Fibroblast of lung (primary cell): ENCODE results near the gene GPN3. TPM values are rescaled to one million over a fixed set of nuclear protein-coding genes. Genes with fewer than 3 reads are reported as not detected.
"Not testable (repeated sequence)": the region's sequence is repeated elsewhere in the genome, so short reads cannot be mapped to it uniquely, and the experiment has no call there.

ENCODE experiments used
- DNase-seq, 2 donors: peaks; one replicate each; pipeline versions ENCODE4 v3.0.0 to v3.0.0-alpha.2; 2010; ENCODE audit warnings: low read depth in 2 of 2
- H2AFZ ChIP-seq: 2 replicates; pipeline ENCODE4 v1.5.1; 2012; ENCODE audit warnings: low read length, control low read depth, inconsistent platforms
- H3K27ac ChIP-seq: 2 replicates; pipeline ENCODE4 v1.5.1; 2011; ENCODE audit warnings: low read length, control low read depth; ENCODE audit not compliant: insufficient read depth
- H3K27me3 ChIP-seq: 2 replicates; pipeline ENCODE4 v1.5.1; 2011; ENCODE audit warnings: mild to moderate bottlenecking, low read length; ENCODE audit not compliant: control insufficient read depth, insufficient read depth
- H3K36me3 ChIP-seq: 2 replicates; pipeline ENCODE4 v1.5.1; 2011; ENCODE audit warnings: low read length; ENCODE audit not compliant: control insufficient read depth, insufficient read depth
- H3K4me1 ChIP-seq: 2 replicates; pipeline ENCODE4 v1.5.1; 2011; ENCODE audit warnings: low read length; ENCODE audit not compliant: control insufficient read depth, insufficient read depth; ENCODE audit errors: extremely low read depth
- H3K4me2 ChIP-seq: 2 replicates; pipeline ENCODE4 v1.5.1; 2011; ENCODE audit warnings: low read length, control low read depth; ENCODE audit not compliant: insufficient read depth; ENCODE audit errors: extremely low read depth
- H3K4me3 ChIP-seq, 4 experiments: fragments of 200-600 bp in 1 of 4; sonication (generic) in 1 of 4; replicated peaks in 1 of 4; 2 replicates each; pipeline ENCODE4 v1.5.1; 2011 to 2016; ENCODE audit warnings: low read length in 4 of 4, low read depth in 3 of 4, mild to moderate bottlenecking in 3 of 4, control low read depth in 2 of 4, inconsistent platforms in 1 of 4, mixed read lengths in 1 of 4; ENCODE audit not compliant: insufficient read depth in 1 of 4; ENCODE audit errors: control extremely low read depth in 1 of 4
- H3K79me2 ChIP-seq: 2 replicates; pipeline ENCODE4 v1.5.1; 2012; ENCODE audit warnings: mild to moderate bottlenecking, low read length, inconsistent platforms; ENCODE audit not compliant: control insufficient read depth, insufficient read depth
- H3K9ac ChIP-seq: 2 replicates; pipeline ENCODE4 v1.5.1; 2011; ENCODE audit warnings: mild to moderate bottlenecking, low read length, control low read depth; ENCODE audit not compliant: insufficient read depth
- H3K9me3 ChIP-seq: 2 replicates; pipeline ENCODE4 v1.5.1; 2012; ENCODE audit warnings: low read depth, low read length; ENCODE audit not compliant: control insufficient read depth, insufficient read depth
- H4K20me1 ChIP-seq: 2 replicates; pipeline ENCODE4 v1.5.1; 2011; ENCODE audit warnings: low read length; ENCODE audit not compliant: control insufficient read depth, insufficient read depth; ENCODE audit errors: extremely low read depth
- EZH2 ChIP-seq: IDR thresholded peaks from 2 replicates; pipeline ENCODE4 v1.5.1; 2012; ENCODE audit warnings: low read length, control low read depth, mild to moderate bottlenecking; ENCODE audit errors: missing control alignments
- polyA plus RNA-seq, 2 donors: library from polyadenylated mRNA; depleted of rRNA in 1 of 2; stranded (reverse) in 1 of 2; unstranded in 1 of 2; fragments of >200 nt; gene quantifications; 2 replicates each; pipeline ENCODE4 v1.2.1, GENCODE V29; 2011 to 2012; ENCODE audit warnings: missing spikeins in 1 of 2
- total RNA-seq: library from RNA; depleted of rRNA; stranded (reverse); fragments of >200 nt; gene quantifications from 2 replicates; pipeline ENCODE4 v1.2.1, GENCODE V29; 2014
- TF ChIP-seq, protein P1 (sequence below), 2 donors: IDR thresholded peaks in 1 of 2; conservative IDR thresholded peaks in 1 of 2; 1 replicate in 1 of 2; 2 replicates in 1 of 2; pipeline ENCODE4 v1.5.1; 2011 to 2012; ENCODE audit warnings: low read length in 2 of 2, control low read depth in 1 of 2, inconsistent platforms in 1 of 2, low read depth in 1 of 2, mild to moderate bottlenecking in 1 of 2

GPN3 gene
- total and polyA plus RNA-seq, 2 donors (not counting 1 experiment from before 2014, with no cell fraction given) = 8.9 to 29.7 TPM

- H3K36me3 ChIP-seq, H3K79me2 ChIP-seq, H2AFZ ChIP-seq, H3K4me2 ChIP-seq, H3K4me1 ChIP-seq, H4K20me1 ChIP-seq, H3K27me3 ChIP-seq, H3K4me3 ChIP-seq, H3K27ac ChIP-seq, H3K9me3 ChIP-seq, H3K9ac ChIP-seq: not testable (repeated sequence)
- DNase-seq = peak in 1 of 2 donors; percentile 55
These were observed 58.0 kb downstream of the GPN3 start for GRCh38 chr12:110410086-110410485.

DNA sequence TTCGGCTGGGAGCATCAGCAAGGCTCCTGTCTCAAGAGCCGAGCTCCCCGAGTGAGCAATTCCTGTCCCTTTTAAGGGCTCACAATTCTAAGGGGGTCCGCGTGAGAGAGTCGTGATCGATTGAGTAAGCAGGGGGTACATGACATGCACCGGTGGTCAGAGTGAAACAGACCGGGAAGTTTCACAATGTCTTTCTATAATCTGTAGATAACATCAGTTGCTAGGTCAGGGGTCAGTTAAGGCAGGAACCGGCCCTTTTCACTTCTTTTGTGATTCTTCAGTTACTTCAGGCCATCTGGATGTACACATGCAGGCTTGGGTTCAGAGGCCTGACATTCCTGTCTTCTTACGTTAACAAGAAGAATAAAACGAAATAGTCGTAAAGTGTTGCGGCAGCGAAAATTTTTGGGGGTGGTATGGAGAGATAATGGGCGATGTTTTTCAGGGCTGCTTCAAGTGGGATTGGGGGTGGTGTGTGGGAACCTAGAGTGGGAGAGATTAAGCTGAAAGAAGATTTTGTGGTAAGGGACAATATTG, 62.9 kb downstream of the GPN3 start:
- not testable (repeated sequence) for H3K4me3 ChIP-seq, H3K27ac ChIP-seq, H3K36me3 ChIP-seq, H3K4me1 ChIP-seq, H3K27me3 ChIP-seq, DNase-seq, H4K20me1 ChIP-seq, H3K9me3 ChIP-seq, H3K4me2 ChIP-seq, H2AFZ ChIP-seq, H3K9ac ChIP-seq
- H3K79me2 ChIP-seq = peaks cover 32% of the 10 kb centered on the region

GRCh38 chr12:110403976-110404682, 63.9 kb downstream of the GPN3 start:
- peak overlapping the region; percentile 81 to 100 (median 94) for H3K4me3 ChIP-seq
- DNase-seq = peak; percentile 41 to 72
- peak overlapping the region; percentile 100 for H2AFZ ChIP-seq
- TF ChIP-seq, protein P1, sequence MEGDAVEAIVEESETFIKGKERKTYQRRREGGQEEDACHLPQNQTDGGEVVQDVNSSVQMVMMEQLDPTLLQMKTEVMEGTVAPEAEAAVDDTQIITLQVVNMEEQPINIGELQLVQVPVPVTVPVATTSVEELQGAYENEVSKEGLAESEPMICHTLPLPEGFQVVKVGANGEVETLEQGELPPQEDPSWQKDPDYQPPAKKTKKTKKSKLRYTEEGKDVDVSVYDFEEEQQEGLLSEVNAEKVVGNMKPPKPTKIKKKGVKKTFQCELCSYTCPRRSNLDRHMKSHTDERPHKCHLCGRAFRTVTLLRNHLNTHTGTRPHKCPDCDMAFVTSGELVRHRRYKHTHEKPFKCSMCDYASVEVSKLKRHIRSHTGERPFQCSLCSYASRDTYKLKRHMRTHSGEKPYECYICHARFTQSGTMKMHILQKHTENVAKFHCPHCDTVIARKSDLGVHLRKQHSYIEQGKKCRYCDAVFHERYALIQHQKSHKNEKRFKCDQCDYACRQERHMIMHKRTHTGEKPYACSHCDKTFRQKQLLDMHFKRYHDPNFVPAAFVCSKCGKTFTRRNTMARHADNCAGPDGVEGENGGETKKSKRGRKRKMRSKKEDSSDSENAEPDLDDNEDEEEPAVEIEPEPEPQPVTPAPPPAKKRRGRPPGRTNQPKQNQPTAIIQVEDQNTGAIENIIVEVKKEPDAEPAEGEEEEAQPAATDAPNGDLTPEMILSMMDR (conservative IDR thresholded peaks at IDR 0.05 in 1 of 2, IDR thresholded peaks at IDR 0.05 in 1 of 2; ENCODE audit: low read depth in 1 of 2, low read length in 2 of 2) = no peak
- no peak for TF ChIP-seq EZH2
- no peaks in the 10 kb centered on the region for H4K20me1 ChIP-seq
- H3K9me3 ChIP-seq = no peaks in the 10 kb centered on the region
- peaks cover 5% of the 10 kb centered on the region for H3K36me3 ChIP-seq
- H3K27ac ChIP-seq = peak overlapping the region; percentile 97
- peaks cover 42% of the 10 kb centered on the region for H3K79me2 ChIP-seq
- H3K4me2 ChIP-seq = peak overlapping the region; percentile 100
- H3K9ac ChIP-seq = peak overlapping the region; percentile 78
- no peaks in the 10 kb centered on the region for H3K27me3 ChIP-seq
- peaks cover 2% of the 10 kb centered on the region for H3K4me1 ChIP-seq
